Measurements from ENCODE around the gene CAB39.

Gene CAB39

GRCh38 chr2:230735884-230736283 is 23.2 kb downstream of the CAB39 start:
- TF ChIP-seq CTCF (IDR thresholded peaks at IDR 0.05; ENCODE audit: insufficient read depth, low read depth, low read length, missing control alignments): no peak
- no peak for DNase-seq (ENCODE audit: low read depth)
- no peak overlapping the region for H3K4me3 ChIP-seq (ENCODE audit: low read length)

DNA sequence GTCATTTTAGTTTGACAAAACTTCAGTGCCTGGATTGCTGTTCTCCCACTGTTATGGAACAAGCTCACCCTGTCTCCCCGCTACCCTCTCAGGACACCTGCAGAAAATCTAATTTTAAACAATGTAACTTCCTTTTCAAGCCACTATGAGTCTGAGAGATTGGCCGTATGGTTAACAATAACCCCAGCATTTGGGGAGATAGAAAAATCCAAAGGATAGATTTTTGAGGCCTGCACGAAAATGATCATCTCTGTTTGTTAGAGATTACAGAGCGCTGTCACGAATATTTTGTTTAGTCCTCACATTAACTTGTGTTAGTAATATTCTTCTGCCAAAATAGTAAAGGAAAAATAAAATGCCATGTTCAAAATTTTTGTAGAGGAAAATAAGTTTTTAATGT is 24.7 kb downstream of the CAB39 start:
- no peak for DNase-seq (ENCODE audit: low read depth)
- H3K4me3 ChIP-seq (ENCODE audit: low read length): no peak overlapping the region
- no peak for TF ChIP-seq CTCF (IDR thresholded peaks at IDR 0.05; ENCODE audit: insufficient read depth, low read depth, low read length, missing control alignments)

DNA sequence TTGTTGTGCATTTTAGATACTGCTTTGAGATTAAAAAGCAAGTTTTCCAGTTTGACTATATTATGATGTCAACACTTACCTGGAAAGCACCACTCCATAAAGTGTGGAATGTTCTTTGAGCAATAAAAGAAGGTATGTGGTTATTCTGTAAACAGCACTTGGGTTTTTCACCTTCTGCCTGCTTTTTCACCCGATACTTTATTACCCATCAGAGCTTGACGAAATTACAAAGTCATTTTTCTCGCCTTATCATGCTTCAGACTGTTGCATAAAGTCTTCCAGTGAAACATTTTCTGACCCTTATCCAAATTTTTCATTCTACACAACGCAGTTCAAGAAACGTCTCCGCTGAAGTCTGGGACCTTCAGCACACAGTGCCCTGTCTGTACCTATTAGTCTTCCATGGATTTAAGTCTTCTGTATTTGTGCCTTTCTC is 25.2 kb downstream of the CAB39 start:
- TF ChIP-seq CTCF (IDR thresholded peaks at IDR 0.05; ENCODE audit: insufficient read depth, low read depth, low read length, missing control alignments): no peak
- H3K4me3 ChIP-seq (ENCODE audit: low read length): no peak overlapping the region
- peak; percentile 41 for DNase-seq (ENCODE audit: low read depth)

- no peak overlapping the region for H3K4me3 ChIP-seq (ENCODE audit: low read length)
- TF ChIP-seq CTCF (IDR thresholded peaks at IDR 0.05; ENCODE audit: insufficient read depth, low read depth, low read length, missing control alignments): no peak
- no peak for DNase-seq (ENCODE audit: low read depth)
Observed at GRCh38 chr2:230738391-230738811, 25.8 kb downstream of the CAB39 start.

- TF ChIP-seq CTCF (IDR thresholded peaks at IDR 0.05; ENCODE audit: insufficient read depth, low read depth, low read length, missing control alignments): no peak
Observed at GRCh38 chr2:230738924-230739323, 26.3 kb downstream of the CAB39 start.

GRCh38 chr2:230739961-230740360 is 27.3 kb downstream of the CAB39 start:
- no peak for TF ChIP-seq CTCF (IDR thresholded peaks at IDR 0.05; ENCODE audit: insufficient read depth, low read depth, low read length, missing control alignments)

More at GRCh38 chr2:230738924-230739323, 26.3 kb downstream of the CAB39 start:
- H3K4me3 ChIP-seq (ENCODE audit: low read length): no peak overlapping the region
- no peak for DNase-seq (ENCODE audit: low read depth)

GRCh38 chr2:230742781-230743180 is 30.1 kb downstream of the CAB39 start:
- no peak overlapping the region for H3K4me3 ChIP-seq (ENCODE audit: low read length)
- no peak for DNase-seq (ENCODE audit: low read depth)
- no peak for TF ChIP-seq CTCF (IDR thresholded peaks at IDR 0.05; ENCODE audit: insufficient read depth, low read depth, low read length, missing control alignments)

More at GRCh38 chr2:230739961-230740360, 27.3 kb downstream of the CAB39 start:
- no peak overlapping the region for H3K4me3 ChIP-seq (ENCODE audit: low read length)
- DNase-seq (ENCODE audit: low read depth): no peak
